Measurements from ENCODE around the gene DNAJC11.
"Not testable (repeated sequence)": the region's sequence is repeated elsewhere in the genome, so short reads cannot be mapped to it uniquely, and the experiment has no call there.

Gene DNAJC11

GRCh38 chr1:6694121-6694713, 7.4 kb downstream of the DNAJC11 start:
- no peak for DNase-seq

- DNase-seq = no peak
These were observed 8.7 kb downstream of the DNAJC11 start for GRCh38 chr1:6692956-6693355.

GRCh38 chr1:6691507-6691906, 10.1 kb downstream of the DNAJC11 start:
- peak in 1 of 2 experiments; percentile 17 for DNase-seq

- no peak for DNase-seq
These were observed 11.4 kb downstream of the DNAJC11 start for GRCh38 chr1:6690186-6690585.

- DNase-seq = no peak
These were observed 12.9 kb downstream of the DNAJC11 start for GRCh38 chr1:6688757-6689156.

- no peak for DNase-seq
These were observed 13.6 kb downstream of the DNAJC11 start for GRCh38 chr1:6688001-6688400.

- no peak for DNase-seq
These were observed 15.3 kb downstream of the DNAJC11 start for GRCh38 chr1:6686294-6686693.

- DNase-seq = no peak
These were observed 16.2 kb downstream of the DNAJC11 start for GRCh38 chr1:6685381-6685780.

- no peak for DNase-seq
These were observed 18.2 kb downstream of the DNAJC11 start for GRCh38 chr1:6683434-6683833.

GRCh38 chr1:6675941-6676340, 25.7 kb downstream of the DNAJC11 start:
- no peak for DNase-seq

GRCh38 chr1:6674771-6675170, 26.8 kb downstream of the DNAJC11 start:
- no peak for DNase-seq

GRCh38 chr1:6673816-6674398, 27.7 kb downstream of the DNAJC11 start:
- DNase-seq = no peak

GRCh38 chr1:6672558-6672957, 29.1 kb downstream of the DNAJC11 start:
- DNase-seq = no peak

GRCh38 chr1:6668503-6668902, 33.1 kb downstream of the DNAJC11 start:
- no peak for DNase-seq

- peak in 1 of 2 experiments; percentile 30 for DNase-seq
These were observed 34.5 kb downstream of the DNAJC11 start for GRCh38 chr1:6667139-6667538.

- no peak for DNase-seq
These were observed 34.9 kb downstream of the DNAJC11 start for GRCh38 chr1:6666696-6667095.

- DNase-seq = not testable (repeated sequence)
These were observed 39.1 kb downstream of the DNAJC11 start for GRCh38 chr1:6662468-6662867.

GRCh38 chr1:6660415-6661049, 41.1 kb downstream of the DNAJC11 start:
- no peak for DNase-seq

- DNase-seq = no peak
These were observed 43.1 kb downstream of the DNAJC11 start for GRCh38 chr1:6658359-6659060.

- DNase-seq = no peak
These were observed 44.5 kb downstream of the DNAJC11 start for GRCh38 chr1:6657138-6657537.

GRCh38 chr1:6653436-6654290, 48.0 kb downstream of the DNAJC11 start:
- DNase-seq = no peak

- DNase-seq = no peak
These were observed 48.6 kb downstream of the DNAJC11 start for GRCh38 chr1:6652986-6653385.

GRCh38 chr1:6651909-6652308, 49.7 kb downstream of the DNAJC11 start:
- DNase-seq = no peak

All from NCI-H446 (cell line).